AG04450 (cell line): Measurements from ENCODE around the gene MFSD6. TPM values are rescaled to one million over a fixed set of nuclear protein-coding genes. Genes with fewer than 3 reads are reported as not detected.

Source experiments
- CTCF ChIA-PET: fragments of 300-600, 350-600 bp; formaldehyde crosslinking; extraction: SDS; loops from one replicate; lab custom pipeline; 2022; ENCODE audit warnings: antibody characterized with exemption, inconsistent platforms; lab: Charles Lee
- POLR2A ChIA-PET: fragments of 350-600 bp; formaldehyde crosslinking; extraction: SDS; loops from one replicate; lab custom pipeline; 2021; ENCODE audit warnings: antibody characterized with exemption, inconsistent platforms; lab: Yijun Ruan, JAX
- DNase-seq: peaks from one replicate; pipeline ENCODE4 v3.0.0-alpha.2; 2011; ENCODE audit warnings: low read depth, low spot score
- H3K27ac ChIP-seq: one replicate; pipeline ENCODE4 v1.5.1; 2012; ENCODE audit warnings: low read depth, low read length, control low read depth
- H3K27me3 ChIP-seq: one replicate; pipeline ENCODE4 v1.6.0; 2012; ENCODE audit warnings: low read length; ENCODE audit not compliant: control insufficient read depth, insufficient read depth
- H3K4me3 ChIP-seq: 2 replicates; pipeline ENCODE4 v1.5.1; 2011; ENCODE audit warnings: mild to moderate bottlenecking, low read depth, low read length, control low read depth
- H3K9me3 ChIP-seq: 2 replicates; pipeline ENCODE4 v1.5.1; 2012; ENCODE audit warnings: low read length; ENCODE audit not compliant: control insufficient read depth, insufficient read depth
- CTCF ChIP-seq: IDR thresholded peaks from 2 replicates; pipeline ENCODE4 v1.5.1; 2011; ENCODE audit warnings: low read depth, low read length, control low read depth, inconsistent platforms
- polyA plus RNA-seq: library from polyadenylated mRNA; depleted of rRNA; stranded (reverse); fragments of >200 nt; gene quantifications from 2 replicates; pipeline ENCODE4 v1.2.3, GENCODE V29; 2011

MFSD6 gene
- polyA plus RNA-seq, 1 experiment = 12.9 TPM

- ChIA-PET CTCF (interaction anchor here (0.6 kb wide), 1 partner anchor 260 kb away, joined by 4 read pairs; no protein-coding TSS in a partner anchor), POLR2A (interaction anchor here (0.6 kb wide), 1 partner anchor 11 kb away, joined by 3 read pairs; no protein-coding TSS in a partner anchor)
- peak overlapping the region; percentile 36 for H3K4me3 ChIP-seq
- H3K27ac ChIP-seq = no peak overlapping the region
- no peak for TF ChIP-seq CTCF
- no peak for DNase-seq
- H3K27me3 ChIP-seq = no peaks in the 10 kb centered on the region
- H3K9me3 ChIP-seq = peaks cover 4% of the 10 kb centered on the region
These were observed 136.9 kb downstream of the MFSD6 start for GRCh38 chr2:190545093-190545492.

- ChIA-PET POLR2A (interaction anchor here (0.6 kb wide), 2 partner anchors 11 to 12 kb away, joined by 3 read pairs; partner anchors contain the start of gene NEMP2), CTCF (no interaction called here)
- Histone ChIP-seq H3K27me3 (no peaks in the 10 kb centered on the region), H3K4me3 (peak overlapping the region; percentile 36), H3K9me3 (no peaks in the 10 kb centered on the region), H3K27ac (no peak overlapping the region)
- no peak for TF ChIP-seq CTCF
- DNase-seq = no peak
These were observed 137.6 kb downstream of the MFSD6 start for GRCh38 chr2:190545555-190546385.

- no peaks in the 10 kb centered on the region for H3K9me3 ChIP-seq
- no peaks in the 10 kb centered on the region for H3K27me3 ChIP-seq
- ChIA-PET POLR2A (interaction anchor here (0.6 kb wide), 1 partner anchor 12 kb away, joined by 3 read pairs; the partner anchor contains the start of gene NEMP2), CTCF (no interaction called here)
- H3K4me3 ChIP-seq = no peak overlapping the region
- H3K27ac ChIP-seq = no peak overlapping the region
- DNase-seq = no peak
- TF ChIP-seq CTCF = no peak
These were observed 138.6 kb downstream of the MFSD6 start for GRCh38 chr2:190546734-190547133.

- H3K27me3 ChIP-seq = no peaks in the 10 kb centered on the region
- POLR2A ChIA-PET = no interaction called here
- DNase-seq = no peak
- TF ChIP-seq CTCF = no peak
- H3K27ac ChIP-seq = no peak overlapping the region
- no peak overlapping the region for H3K4me3 ChIP-seq
- no peaks in the 10 kb centered on the region for H3K9me3 ChIP-seq
- CTCF ChIA-PET = no interaction called here
These were observed 139.7 kb downstream of the MFSD6 start for GRCh38 chr2:190547886-190548285.

- no peak for TF ChIP-seq CTCF
- ChIA-PET POLR2A (no interaction called here), CTCF (no interaction called here)
- Histone ChIP-seq H3K9me3 (no peaks in the 10 kb centered on the region; the same call in 1 of the 2 replicates), H3K27me3 (no peaks in the 10 kb centered on the region), H3K4me3 (no peak overlapping the region), H3K27ac (no peak overlapping the region)
- no peak for DNase-seq
These were observed 142.0 kb downstream of the MFSD6 start for GRCh38 chr2:190550137-190550536.
